ENCODE measurements around the gene DOC2A.
A peak's percentile ranks its signal among the peaks of the same experiment; 100 is the strongest.
"Not testable (repeated sequence)": the region's sequence is repeated elsewhere in the genome, so short reads cannot be mapped to it uniquely, and the experiment has no call there.

Gene DOC2A

GRCh38 chr16:30023586-30023985 lies 12.8 kb upstream of the DOC2A start:
- Histone ChIP-seq H3K27me3 (peaks cover 2 to 39% (median 30%) of the 10 kb centered on the region in 11 experiments; a peak in 19 of 22 replicates), H3K4me1 (peaks cover 9 to 18% (median 10%) of the 10 kb centered on the region in 10 experiments; a peak in 17 of 20 replicates)
- TF ChIP-seq Cebpa-rat (IDR thresholded peaks at IDR 0.05): no peak

GRCh38 chr16:30022887-30023286 lies 12.1 kb upstream of the DOC2A start, which contains the start of gene C16orf92:
TSS of gene C16orf92 (plus strand) at chr16:30023198. CDS start at chr16:30023341, 143 bp downstream.
- H3K4me1 ChIP-seq: peaks cover 9 to 18% (median 10%) of the 10 kb centered on the region in 10 experiments; a peak in 17 of 20 replicates
- H3K4me3 ChIP-seq: no peak within 1 kb of the TSS
- peaks cover 0 to 32% (median 23%) of the 10 kb centered on the region in 11 experiments; a peak in 15 of 22 replicates for H3K27me3 ChIP-seq
- no peak within 1 kb of the TSS for H3K9ac ChIP-seq
- no peaks in the 10 kb centered on the region for H3K9me3 ChIP-seq (replicated peaks in 1 of 11)
- peaks cover 0 to 25% (median 0%) of the 10 kb centered on the region in 11 experiments; a peak in 5 of 22 replicates for H4K20me1 ChIP-seq
- no peaks in the 10 kb centered on the region for H3K36me3 ChIP-seq
- H3K4me2 ChIP-seq: peak within 1 kb of the TSS in 2 of 11 experiments; percentile 94 to 99; a peak in 3 of 22 replicates
- TF ChIP-seq Cebpa-rat (IDR thresholded peaks at IDR 0.05): no peak
- no peak within 1 kb of the TSS for H3K27ac ChIP-seq

More at GRCh38 chr16:30023586-30023985, 12.8 kb upstream of the DOC2A start:
- no peaks in the 10 kb centered on the region for H3K36me3 ChIP-seq
- peaks cover 0 to 32% (median 0%) of the 10 kb centered on the region in 11 experiments; a peak in 6 of 22 replicates for H4K20me1 ChIP-seq
- H3K9ac ChIP-seq: no peak overlapping the region
- no peak overlapping the region for H3K4me2 ChIP-seq
- H3K4me3 ChIP-seq: no peak overlapping the region
- H3K9me3 ChIP-seq (replicated peaks in 1 of 11): no peaks in the 10 kb centered on the region
- H3K27ac ChIP-seq: no peak overlapping the region

- H3K4me2 ChIP-seq: no peak overlapping the region
- no peak for TF ChIP-seq Cebpa-rat (IDR thresholded peaks at IDR 0.05)
- no peak overlapping the region for H3K9ac ChIP-seq
- peaks cover 9 to 18% (median 10%) of the 10 kb centered on the region in 10 experiments; a peak in 17 of 20 replicates for H3K4me1 ChIP-seq
- H3K9me3 ChIP-seq (replicated peaks in 1 of 11): no peaks in the 10 kb centered on the region
- H4K20me1 ChIP-seq: no peaks in the 10 kb centered on the region
- no peaks in the 10 kb centered on the region for H3K36me3 ChIP-seq
- H3K27me3 ChIP-seq: peaks cover 0 to 3% (median 0%) of the 10 kb centered on the region in 11 experiments; a peak in 1 of 22 replicates
- H3K27ac ChIP-seq: no peak overlapping the region
- H3K4me3 ChIP-seq: no peak overlapping the region
Measured at GRCh38 chr16:30018731-30019158, 7.9 kb upstream of the DOC2A start.

GRCh38 chr16:30017937-30018336 lies 7.1 kb upstream of the DOC2A start:
- not testable (repeated sequence) for H3K4me3 ChIP-seq; H3K36me3 ChIP-seq; H4K20me1 ChIP-seq; H3K27me3 ChIP-seq; H3K9ac ChIP-seq; H3K27ac ChIP-seq; H3K4me2 ChIP-seq; H3K9me3 ChIP-seq (replicated peaks in 1 of 11)
- peaks cover 9 to 18% (median 10%) of the 10 kb centered on the region in 10 experiments; a peak in 17 of 20 replicates for H3K4me1 ChIP-seq

GRCh38 chr16:30017277-30017656 lies 6.4 kb upstream of the DOC2A start:
- Histone ChIP-seq H4K20me1 (no peaks in the 10 kb centered on the region), H3K4me3 (no peak overlapping the region), H3K36me3 (no peaks in the 10 kb centered on the region), H3K27me3 (peaks cover 0 to 5% (median under 1%) of the 10 kb centered on the region in 11 experiments; a peak in 9 of 22 replicates), H3K9me3 (replicated peaks in 1 of 11) (no peaks in the 10 kb centered on the region), H3K27ac (no peak overlapping the region), H3K4me1 (peaks cover 9 to 18% (median 10%) of the 10 kb centered on the region in 10 experiments; a peak in 17 of 20 replicates), H3K9ac (no peak overlapping the region), H3K4me2 (no peak overlapping the region)
- no peak for TF ChIP-seq Cebpa-rat (IDR thresholded peaks at IDR 0.05)

GRCh38 chr16:30016555-30017276 lies 5.9 kb upstream of the DOC2A start:
- Histone ChIP-seq H3K27ac (no peak overlapping the region), H3K4me1 (peaks cover 8 to 21% (median 14%) of the 10 kb centered on the region in 10 experiments), H3K9me3 (replicated peaks in 1 of 11) (no peaks in the 10 kb centered on the region), H3K4me2 (no peak overlapping the region), H3K9ac (no peak overlapping the region), H4K20me1 (no peaks in the 10 kb centered on the region), H3K4me3 (no peak overlapping the region), H3K36me3 (no peaks in the 10 kb centered on the region), H3K27me3 (peaks cover 0 to 11% (median 4%) of the 10 kb centered on the region in 11 experiments; a peak in 13 of 22 replicates)
- TF ChIP-seq Cebpa-rat (IDR thresholded peaks at IDR 0.05): no peak

- not testable (repeated sequence) for H4K20me1 ChIP-seq; H3K9me3 ChIP-seq (replicated peaks in 1 of 11); H3K4me3 ChIP-seq; H3K36me3 ChIP-seq; H3K9ac ChIP-seq; H3K27ac ChIP-seq
- Histone ChIP-seq H3K27me3 (peaks cover 0 to 22% (median 4%) of the 10 kb centered on the region in 11 experiments; a peak in 13 of 22 replicates), H3K4me2 (0 out of 22 replicates have a peak overlapping the region, but pooled peaks of 1 of the 11 experiments have one; percentile 7), H3K4me1 (peaks cover 3 to 16% (median 13%) of the 10 kb centered on the region in 10 experiments)
Measured at GRCh38 chr16:30015450-30015849, 4.6 kb upstream of the DOC2A start.

GRCh38 chr16:30012598-30012997 lies 1.8 kb upstream of the DOC2A start:
- not testable (repeated sequence) for H3K9me3 ChIP-seq (replicated peaks in 1 of 11); H3K36me3 ChIP-seq; H3K27ac ChIP-seq; H3K4me3 ChIP-seq; H3K9ac ChIP-seq
- Histone ChIP-seq H3K27me3 (peaks cover 0 to 29% (median 4%) of the 10 kb centered on the region in 11 experiments; a peak in 13 of 22 replicates), H3K4me2 (peak overlapping the region in 1 of 11 experiments; percentile 97; a peak in 2 of 22 replicates), H4K20me1 (peaks cover 0 to 16% (median 0%) of the 10 kb centered on the region in 11 experiments; a peak in 2 of 22 replicates), H3K4me1 (peaks cover 11 to 31% (median 25%) of the 10 kb centered on the region in 10 experiments)

- H3K4me2 ChIP-seq: peak overlapping the region; percentile 88 to 100 (median 97)
- H3K27ac ChIP-seq: no peak overlapping the region
- H3K4me3 ChIP-seq: peak overlapping the region; percentile 52 to 75 (median 62); a peak in 16 of 20 replicates
- peaks cover 0 to 20% (median 0%) of the 10 kb centered on the region in 11 experiments; a peak in 2 of 22 replicates for H4K20me1 ChIP-seq
- H3K27me3 ChIP-seq: peaks cover 0 to 29% (median 4%) of the 10 kb centered on the region in 11 experiments; a peak in 13 of 22 replicates
- H3K9ac ChIP-seq: peak overlapping the region in 2 of 11 experiments; percentile 58 to 79; a peak in 2 of 22 replicates
- no peaks in the 10 kb centered on the region for H3K9me3 ChIP-seq (replicated peaks in 1 of 11)
- no peak for TF ChIP-seq Cebpa-rat (IDR thresholded peaks at IDR 0.05)
- peaks cover 11 to 36% (median 25%) of the 10 kb centered on the region in 10 experiments for H3K4me1 ChIP-seq
- no peaks in the 10 kb centered on the region; a peak in 1 of 22 replicates for H3K36me3 ChIP-seq
Measured at GRCh38 chr16:30011714-30012504, 1.1 kb upstream of the DOC2A start.

All from BLaER1 treated with 17β-estradiol and CSF1 and Interleukin-3, amounts not matched to agents 10 nM and 100 nM (cell line).